Measurements from ENCODE around the gene ADK. TPM values are rescaled to one million over a fixed set of nuclear protein-coding genes. Genes with fewer than 3 reads are reported as not detected.

ADK gene
- total and polyA plus RNA-seq, 2 experiments from 2014 or later, result 39.9 to 53.0 TPM

- no peaks in the 10 kb centered on the region for H3K27me3 ChIP-seq (ENCODE audit: insufficient read depth)
- ATAC-seq (no peak), DNase-seq (ENCODE audit: low spot score) (no peak)
- no peak overlapping the region for H3K27ac Mint-ChIP-seq
- no peaks in the 10 kb centered on the region for H3K9me2 ChIP-seq (ENCODE audit: insufficient read depth)
- TF ChIP-seq POLR2AphosphoS5 (IDR thresholded peaks at IDR 0.05; ENCODE audit: low read depth) (no peak), ZNF114 (CRISPR knock-in tag; IDR thresholded peaks at IDR 0.05) (no peak), CTCF (conservative IDR thresholded peaks at IDR 0.05; ENCODE audit: low read depth in 2 of 2) (no peak), STAT1 (IDR thresholded peaks at IDR 0.05; ENCODE audit: unreplicated experiment) (no peak), ZNF462 (CRISPR knock-in tag; IDR thresholded peaks at IDR 0.05) (no peak), JUNB (IDR thresholded peaks at IDR 0.05; ENCODE audit: unreplicated experiment) (no peak)
- TF ChIP-seq, protein P1, sequence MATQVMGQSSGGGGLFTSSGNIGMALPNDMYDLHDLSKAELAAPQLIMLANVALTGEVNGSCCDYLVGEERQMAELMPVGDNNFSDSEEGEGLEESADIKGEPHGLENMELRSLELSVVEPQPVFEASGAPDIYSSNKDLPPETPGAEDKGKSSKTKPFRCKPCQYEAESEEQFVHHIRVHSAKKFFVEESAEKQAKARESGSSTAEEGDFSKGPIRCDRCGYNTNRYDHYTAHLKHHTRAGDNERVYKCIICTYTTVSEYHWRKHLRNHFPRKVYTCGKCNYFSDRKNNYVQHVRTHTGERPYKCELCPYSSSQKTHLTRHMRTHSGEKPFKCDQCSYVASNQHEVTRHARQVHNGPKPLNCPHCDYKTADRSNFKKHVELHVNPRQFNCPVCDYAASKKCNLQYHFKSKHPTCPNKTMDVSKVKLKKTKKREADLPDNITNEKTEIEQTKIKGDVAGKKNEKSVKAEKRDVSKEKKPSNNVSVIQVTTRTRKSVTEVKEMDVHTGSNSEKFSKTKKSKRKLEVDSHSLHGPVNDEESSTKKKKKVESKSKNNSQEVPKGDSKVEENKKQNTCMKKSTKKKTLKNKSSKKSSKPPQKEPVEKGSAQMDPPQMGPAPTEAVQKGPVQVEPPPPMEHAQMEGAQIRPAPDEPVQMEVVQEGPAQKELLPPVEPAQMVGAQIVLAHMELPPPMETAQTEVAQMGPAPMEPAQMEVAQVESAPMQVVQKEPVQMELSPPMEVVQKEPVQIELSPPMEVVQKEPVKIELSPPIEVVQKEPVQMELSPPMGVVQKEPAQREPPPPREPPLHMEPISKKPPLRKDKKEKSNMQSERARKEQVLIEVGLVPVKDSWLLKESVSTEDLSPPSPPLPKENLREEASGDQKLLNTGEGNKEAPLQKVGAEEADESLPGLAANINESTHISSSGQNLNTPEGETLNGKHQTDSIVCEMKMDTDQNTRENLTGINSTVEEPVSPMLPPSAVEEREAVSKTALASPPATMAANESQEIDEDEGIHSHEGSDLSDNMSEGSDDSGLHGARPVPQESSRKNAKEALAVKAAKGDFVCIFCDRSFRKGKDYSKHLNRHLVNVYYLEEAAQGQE (IDR thresholded peaks at IDR 0.05; ENCODE audit: unreplicated experiment), result no peak
- H3K4me3 Mint-ChIP-seq, result no peak overlapping the region
- no peaks in the 10 kb centered on the region for H4K20me1 ChIP-seq (replicated peaks; ENCODE audit: insufficient read depth)
- peaks cover 8% of the 10 kb centered on the region; the same call in 2 of the 3 replicates for H3K9me3 Mint-ChIP-seq
- H3K36me3 Mint-ChIP-seq (ENCODE audit: low read depth), result peaks cover 6% of the 10 kb centered on the region
- peaks cover 30% of the 10 kb centered on the region for H3K4me1 Mint-ChIP-seq
- peaks cover 28% of the 10 kb centered on the region for H3K4me1 ChIP-seq (ENCODE audit: insufficient read depth)
- no peaks in the 10 kb centered on the region for H3K36me3 ChIP-seq (ENCODE audit: insufficient read depth)
- H3K27me3 Mint-ChIP-seq (ENCODE audit: insufficient read depth, low read depth, poor library complexity), result peaks cover 4% of the 10 kb centered on the region
- H2AFZ ChIP-seq, result no peak overlapping the region
- H3K4me3 ChIP-seq, result no peak overlapping the region
- H3K4me2 ChIP-seq, result no peak overlapping the region
- no peaks in the 10 kb centered on the region for H3F3A ChIP-seq (replicated peaks; ENCODE audit: low read depth)
- H3K27ac ChIP-seq (ENCODE audit: low read depth), result no peak overlapping the region
- no peaks in the 10 kb centered on the region for H3K79me2 ChIP-seq (replicated peaks; ENCODE audit: insufficient read depth)
Measured at GRCh38 chr10:74642901-74643595, 492.0 kb downstream of the ADK start.
